Lower leg skin (tissue), 4 donors: Measurements from ENCODE around the gene NPC1. TPM values are rescaled to one million over a fixed set of nuclear protein-coding genes. Genes with fewer than 3 reads are reported as not detected.

Experiments used
- DNase-seq, 2 donors: peaks; one replicate each; pipeline ENCODE4 v3.0.0-alpha.2; 2019; ENCODE audit warnings: low spot score in 2 of 2
- H3K4me3 ChIP-seq: fragments of 200-600 bp; sonication (generic); 2 replicates; pipeline ENCODE4 v1.5.1; 2017; ENCODE audit warnings: mild to moderate bottlenecking, low read depth; ENCODE audit not compliant: poor library complexity, severe bottlenecking
- POLR2A ChIP-seq, 2 donors: fragments of 450-650 bp; IDR thresholded peaks; one replicate each; pipeline ENCODE4 v1.6.1; 2016 to 2017; ENCODE audit warnings: antibody characterized with exemption in 2 of 2, mild to moderate bottlenecking in 1 of 2, moderate library complexity in 1 of 2
- WGBS, 2 donors: methylation state at CpG; one replicate each; pipeline ENCODE4 v1.1.5; 2018; 5-methylcytosine and 5-hydroxymethylcytosine counted together
- intact Hi-C: fragments of 100-400 bp; cut with DNase I; formaldehyde crosslinking; loops from one replicate; pipeline ENCODE4 v1.15.0; 2023; ENCODE audit warnings: low total_unique reads
- total RNA-seq, 4 donors: library from RNA; depleted of rRNA; stranded (reverse); fragments of >200 nt; gene quantifications; one replicate each; pipeline ENCODE4 v1.1.0, GENCODE V29; 2016
- TF ChIP-seq, protein P1 (sequence below), 3 donors: fragments of 450-650 bp; IDR thresholded peaks; one replicate each; pipeline ENCODE4 v1.5.1; 2016; ENCODE audit warnings: antibody characterized with exemption in 3 of 3, mild to moderate bottlenecking in 3 of 3, moderate library complexity in 2 of 3

NPC1 gene
- total RNA-seq, 4 donors from 2014 or later: 75.1 to 114 (median 100) TPM

DNA sequence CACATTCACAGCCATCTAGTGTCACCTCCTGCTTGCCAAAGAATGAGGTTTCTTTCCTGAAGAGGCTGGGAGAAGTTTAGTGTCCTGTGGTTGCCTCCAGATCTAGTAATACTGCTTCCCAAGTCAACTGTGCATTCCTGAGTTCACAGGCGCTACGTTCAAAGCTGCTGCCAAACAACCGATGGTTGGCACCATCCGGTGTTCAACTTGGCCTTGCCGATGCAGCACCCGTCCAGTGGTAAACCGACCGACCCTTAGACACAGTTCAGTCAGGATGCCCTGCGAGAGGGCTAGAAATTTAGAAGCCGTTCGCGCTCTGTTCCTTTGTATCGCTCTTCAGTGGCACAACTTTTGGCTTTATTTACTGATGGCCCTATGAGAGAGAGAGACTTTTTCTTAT is 54.4 kb downstream of the NPC1 start:
- intact Hi-C loops: loop anchor here (10.0 kb wide), 1 partner anchor 53 kb away; the partner anchor contains the start of gene NPC1
- DNase-seq: no peak
- WGBS, 2 donors: 85 to 90% methylated on average over 13 of the region's 13 CpGs
- H3K4me3 ChIP-seq: no peak overlapping the region
- TF ChIP-seq, protein P1, sequence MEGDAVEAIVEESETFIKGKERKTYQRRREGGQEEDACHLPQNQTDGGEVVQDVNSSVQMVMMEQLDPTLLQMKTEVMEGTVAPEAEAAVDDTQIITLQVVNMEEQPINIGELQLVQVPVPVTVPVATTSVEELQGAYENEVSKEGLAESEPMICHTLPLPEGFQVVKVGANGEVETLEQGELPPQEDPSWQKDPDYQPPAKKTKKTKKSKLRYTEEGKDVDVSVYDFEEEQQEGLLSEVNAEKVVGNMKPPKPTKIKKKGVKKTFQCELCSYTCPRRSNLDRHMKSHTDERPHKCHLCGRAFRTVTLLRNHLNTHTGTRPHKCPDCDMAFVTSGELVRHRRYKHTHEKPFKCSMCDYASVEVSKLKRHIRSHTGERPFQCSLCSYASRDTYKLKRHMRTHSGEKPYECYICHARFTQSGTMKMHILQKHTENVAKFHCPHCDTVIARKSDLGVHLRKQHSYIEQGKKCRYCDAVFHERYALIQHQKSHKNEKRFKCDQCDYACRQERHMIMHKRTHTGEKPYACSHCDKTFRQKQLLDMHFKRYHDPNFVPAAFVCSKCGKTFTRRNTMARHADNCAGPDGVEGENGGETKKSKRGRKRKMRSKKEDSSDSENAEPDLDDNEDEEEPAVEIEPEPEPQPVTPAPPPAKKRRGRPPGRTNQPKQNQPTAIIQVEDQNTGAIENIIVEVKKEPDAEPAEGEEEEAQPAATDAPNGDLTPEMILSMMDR (IDR thresholded peaks at IDR 0.05): no peak
- no peak for TF ChIP-seq POLR2A (IDR thresholded peaks at IDR 0.05)

DNA sequence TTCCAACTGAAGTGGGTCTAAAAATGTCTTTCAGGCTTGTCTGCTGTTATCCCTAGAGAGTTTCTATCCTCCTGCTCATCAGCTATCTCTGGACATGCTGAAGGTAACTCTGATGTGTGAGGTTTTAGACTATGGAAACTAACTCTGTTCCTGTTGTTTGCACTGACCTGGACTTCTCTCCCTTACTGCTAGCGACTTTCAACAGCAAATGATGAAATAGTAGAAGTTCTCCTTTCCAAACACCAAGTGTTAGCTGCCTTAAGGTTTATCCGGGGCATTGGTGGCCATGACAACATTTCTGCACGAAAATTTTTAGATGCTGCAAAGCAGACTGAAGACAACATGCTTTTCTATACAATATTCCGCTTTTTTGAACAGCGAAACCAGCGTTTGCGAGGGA is 56.1 kb downstream of the NPC1 start:
- intact Hi-C loops: loop anchor here (10.0 kb wide), 1 partner anchor 55 kb away; the partner anchor contains the start of gene NPC1
- no peak for DNase-seq
- TF ChIP-seq POLR2A (IDR thresholded peaks at IDR 0.05): no peak
- TF ChIP-seq, protein P1 (IDR thresholded peaks at IDR 0.05): no peak
- 87 to 88% methylated on average over 7 of the region's 7 CpGs for WGBS, 2 donors
- H3K4me3 ChIP-seq: no peak overlapping the region

DNA sequence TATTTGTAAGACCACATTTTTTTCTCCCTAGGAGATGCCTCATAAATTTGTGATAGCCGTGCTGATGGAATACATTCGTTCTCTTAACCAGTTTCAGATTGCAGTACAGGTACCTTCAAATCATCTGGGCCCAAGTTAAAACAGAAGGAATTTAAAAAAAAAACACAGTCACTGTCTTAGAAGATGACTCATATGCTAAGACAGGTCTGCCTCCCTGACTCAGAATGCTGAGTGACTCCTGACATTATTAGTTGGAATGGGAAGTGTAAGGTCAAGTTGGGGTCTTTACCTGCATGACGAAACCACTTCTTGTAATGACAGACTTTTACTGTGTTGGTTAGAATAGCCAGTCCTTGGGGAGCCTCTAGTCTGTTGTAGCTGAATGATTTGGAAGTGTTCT is 56.7 kb downstream of the NPC1 start:
- H3K4me3 ChIP-seq: no peak overlapping the region
- intact Hi-C loops: loop anchor here (10.0 kb wide), 1 partner anchor 55 kb away; the partner anchor contains the start of gene NPC1
- WGBS, 2 donors: 80 to 82% methylated on average over 3 of the region's 3 CpGs
- DNase-seq: no peak
- no peak for TF ChIP-seq POLR2A (IDR thresholded peaks at IDR 0.05)
- TF ChIP-seq, protein P1 (IDR thresholded peaks at IDR 0.05): no peak

DNA sequence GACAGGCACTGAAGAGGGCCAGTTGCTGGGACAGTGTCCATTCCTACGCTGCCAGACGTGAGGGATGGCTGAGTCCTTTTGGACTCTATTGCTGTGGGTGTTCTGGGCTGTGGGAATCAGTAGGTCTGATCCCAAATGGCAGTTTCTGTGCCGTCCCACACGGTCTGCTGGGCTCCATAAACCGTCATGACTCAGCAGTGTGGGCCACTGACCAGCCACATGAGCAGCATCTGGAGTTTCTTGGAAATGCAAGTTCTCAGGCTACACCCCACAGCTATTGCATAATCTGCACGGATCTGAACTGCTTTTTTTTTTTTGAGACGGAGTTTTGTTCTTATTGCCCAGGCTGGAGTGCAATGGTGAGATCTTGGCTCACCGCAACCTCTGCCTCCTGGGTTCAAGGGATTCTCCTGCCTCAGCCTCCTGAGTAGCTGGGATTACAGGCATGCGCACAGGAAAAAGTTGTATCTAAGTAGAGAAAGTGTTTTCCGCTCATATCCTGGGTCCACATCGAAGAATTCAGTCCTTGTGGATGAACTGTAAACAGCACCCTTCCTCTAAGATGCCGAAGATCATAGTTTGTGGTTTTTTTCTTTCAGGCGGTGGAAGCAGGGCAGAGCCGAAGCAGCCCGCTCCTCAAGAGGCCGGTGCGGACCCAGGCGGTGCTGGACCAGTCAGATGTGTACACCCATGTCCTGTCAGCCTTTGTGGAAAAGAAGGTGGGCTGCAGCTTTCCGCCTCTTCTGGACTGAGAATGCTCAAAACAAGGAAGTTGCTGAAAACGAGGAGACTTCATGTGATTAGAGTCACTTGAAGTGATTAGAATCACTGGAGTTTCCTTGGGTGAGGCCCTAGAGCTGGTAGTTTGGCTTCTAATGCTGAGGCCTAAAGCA is 57.5 kb downstream of the NPC1 start:
- DNase-seq: peak in 1 of 2 donors; percentile 47
- intact Hi-C loops: no loop called here
- no peak overlapping the region for H3K4me3 ChIP-seq
- 82% methylated on average over 20 of the region's 20 CpGs for WGBS, 2 donors
- TF ChIP-seq, protein P1 (IDR thresholded peaks at IDR 0.05): no peak
- no peak for TF ChIP-seq POLR2A (IDR thresholded peaks at IDR 0.05)

DNA sequence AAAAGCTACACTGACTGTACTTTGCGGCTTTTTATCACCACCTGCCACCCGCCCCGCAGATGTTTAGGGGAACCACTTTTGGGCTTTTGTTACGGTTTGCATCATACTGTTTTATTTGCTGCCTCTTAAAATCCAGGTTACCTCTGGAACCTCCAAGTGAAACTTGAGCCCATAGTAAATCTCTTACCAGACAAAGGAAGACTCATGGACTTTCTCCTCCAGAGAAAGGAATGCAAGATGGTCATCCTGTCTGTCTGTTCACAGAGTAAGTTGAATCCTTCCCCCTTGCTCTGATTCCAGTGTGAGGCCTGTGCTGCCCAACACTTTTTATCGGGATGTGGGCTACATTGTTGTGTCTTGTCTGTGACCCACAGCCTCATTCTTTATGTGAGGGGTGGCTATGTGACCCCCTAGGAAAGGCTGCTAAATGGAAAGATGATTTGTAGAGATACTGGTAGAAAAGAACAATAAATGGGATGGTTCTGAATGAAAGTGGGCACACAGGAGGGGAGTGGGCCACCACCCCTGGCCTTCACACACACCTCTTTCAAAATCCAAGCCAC is 59.7 kb downstream of the NPC1 start:
- no peak overlapping the region for H3K4me3 ChIP-seq
- no peak for TF ChIP-seq POLR2A (IDR thresholded peaks at IDR 0.05)
- TF ChIP-seq, protein P1 (IDR thresholded peaks at IDR 0.05): no peak
- 85 to 91% methylated on average over 5 of the region's 5 CpGs for WGBS, 2 donors
- intact Hi-C loops: no loop called here
- no peak for DNase-seq
